Measurements from ENCODE around the gene ANXA4. TPM values are rescaled to one million over a fixed set of nuclear protein-coding genes. Genes with fewer than 3 reads are reported as not detected.
A peak's percentile ranks its signal among the peaks of the same experiment; 100 is the strongest.
"Not testable (repeated sequence)": the region's sequence is repeated elsewhere in the genome, so short reads cannot be mapped to it uniquely, and the experiment has no call there.

Gene ANXA4
- total RNA-seq, 1 donor from 2014 or later: 45.1 TPM

DNA sequence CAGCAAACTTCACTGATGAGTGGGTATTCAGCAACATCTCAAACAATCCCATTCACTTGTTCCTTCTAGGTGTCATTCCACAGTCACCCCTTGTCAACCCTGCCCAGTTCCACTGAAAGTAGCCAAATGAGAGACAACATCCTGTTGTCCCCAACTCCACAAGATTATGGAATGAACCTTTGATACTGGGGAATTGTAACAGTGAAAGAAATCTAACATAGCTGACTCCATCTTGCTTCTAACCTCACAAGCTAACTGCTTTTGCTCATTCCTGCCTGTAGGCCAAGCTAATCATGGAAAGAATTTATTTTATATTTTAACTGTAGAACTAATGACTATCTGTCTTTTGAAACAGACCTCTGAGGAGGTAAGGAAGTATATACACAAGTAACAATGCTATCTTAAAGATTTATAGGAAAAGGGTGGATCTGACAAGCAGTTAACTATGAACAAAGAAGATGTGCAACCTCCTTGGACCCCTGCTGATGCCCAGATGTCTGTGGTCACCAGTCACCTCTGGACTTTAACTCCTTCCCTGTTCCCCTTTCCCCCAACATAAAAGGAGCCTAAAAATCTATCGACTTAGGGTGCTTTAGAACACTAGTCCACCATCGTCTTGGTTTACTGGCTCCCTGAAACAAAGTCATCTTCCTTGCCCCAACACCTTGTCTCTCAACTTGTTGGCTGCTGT, 6.9 kb upstream of the ANXA4 start:
- DNase-seq (ENCODE audit: low spot score in 2 of 2, unreplicated experiment in 2 of 2): no peak
- TF ChIP-seq, protein P1, sequence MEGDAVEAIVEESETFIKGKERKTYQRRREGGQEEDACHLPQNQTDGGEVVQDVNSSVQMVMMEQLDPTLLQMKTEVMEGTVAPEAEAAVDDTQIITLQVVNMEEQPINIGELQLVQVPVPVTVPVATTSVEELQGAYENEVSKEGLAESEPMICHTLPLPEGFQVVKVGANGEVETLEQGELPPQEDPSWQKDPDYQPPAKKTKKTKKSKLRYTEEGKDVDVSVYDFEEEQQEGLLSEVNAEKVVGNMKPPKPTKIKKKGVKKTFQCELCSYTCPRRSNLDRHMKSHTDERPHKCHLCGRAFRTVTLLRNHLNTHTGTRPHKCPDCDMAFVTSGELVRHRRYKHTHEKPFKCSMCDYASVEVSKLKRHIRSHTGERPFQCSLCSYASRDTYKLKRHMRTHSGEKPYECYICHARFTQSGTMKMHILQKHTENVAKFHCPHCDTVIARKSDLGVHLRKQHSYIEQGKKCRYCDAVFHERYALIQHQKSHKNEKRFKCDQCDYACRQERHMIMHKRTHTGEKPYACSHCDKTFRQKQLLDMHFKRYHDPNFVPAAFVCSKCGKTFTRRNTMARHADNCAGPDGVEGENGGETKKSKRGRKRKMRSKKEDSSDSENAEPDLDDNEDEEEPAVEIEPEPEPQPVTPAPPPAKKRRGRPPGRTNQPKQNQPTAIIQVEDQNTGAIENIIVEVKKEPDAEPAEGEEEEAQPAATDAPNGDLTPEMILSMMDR (IDR thresholded peaks at IDR 0.05; ENCODE audit: unreplicated experiment): no peak
- H3K36me3 Mint-ChIP-seq: no peaks in the 10 kb centered on the region
- no peak overlapping the region for H3K27ac Mint-ChIP-seq
- no peaks in the 10 kb centered on the region for H3K27me3 Mint-ChIP-seq (ENCODE audit: low read depth)
- peaks cover 4% of the 10 kb centered on the region for H3K9me3 Mint-ChIP-seq
- peaks cover 4% of the 10 kb centered on the region for H3K4me1 Mint-ChIP-seq
- no peak overlapping the region for H3K4me3 Mint-ChIP-seq

DNA sequence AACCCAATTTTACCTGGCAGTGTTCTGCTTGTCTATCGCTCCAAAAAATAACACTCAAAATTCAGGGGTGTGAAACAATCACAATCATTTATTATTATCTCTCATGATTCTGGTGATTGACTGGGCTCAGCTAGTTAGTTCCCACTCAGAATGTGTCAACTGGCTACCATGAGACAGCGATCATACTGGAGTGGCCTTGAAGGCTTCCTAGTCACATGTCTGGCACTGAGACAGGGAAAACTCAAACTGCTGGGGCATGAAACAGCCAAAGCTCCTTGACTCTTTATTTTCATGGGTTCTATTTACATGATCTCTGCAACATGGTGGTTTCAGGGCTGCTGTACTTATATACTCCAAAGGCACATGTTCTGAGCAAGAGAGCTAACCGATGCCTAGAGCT, 6.2 kb upstream of the ANXA4 start:
- H3K27ac Mint-ChIP-seq: no peak overlapping the region
- TF ChIP-seq, protein P1 (IDR thresholded peaks at IDR 0.05; ENCODE audit: unreplicated experiment): no peak
- H3K27me3 Mint-ChIP-seq (ENCODE audit: low read depth): no peaks in the 10 kb centered on the region

DNA sequence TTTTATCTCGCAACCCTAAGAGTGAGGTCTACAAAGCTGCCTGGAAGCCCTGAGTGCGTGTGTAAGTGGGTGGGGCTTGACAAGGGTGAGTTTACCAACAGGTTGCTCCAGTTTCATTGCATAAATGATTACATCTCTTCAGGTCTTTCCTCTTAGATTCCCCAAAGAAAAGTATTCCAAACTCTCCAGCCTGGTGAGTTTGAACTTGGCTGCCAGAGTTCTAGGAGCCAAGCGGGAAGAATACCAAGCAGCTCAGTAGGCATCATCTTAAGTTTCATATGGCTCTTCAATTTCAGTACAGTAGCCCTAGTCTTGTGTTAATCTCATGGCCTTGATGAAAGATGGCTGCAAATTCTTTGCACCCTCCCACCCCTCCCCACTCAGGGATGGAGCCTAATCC, 3.8 kb upstream of the ANXA4 start:
- DNase-seq (ENCODE audit: low spot score in 2 of 2, unreplicated experiment in 2 of 2): not testable (repeated sequence)

More for the DNA sequence above, 6.2 kb upstream of the ANXA4 start:
- no peak for DNase-seq (ENCODE audit: low spot score in 2 of 2, unreplicated experiment in 2 of 2)
- Mint-ChIP-seq H3K9me3 (peaks cover 4% of the 10 kb centered on the region), H3K4me3 (no peak overlapping the region), H3K4me1 (peaks cover 7% of the 10 kb centered on the region), H3K36me3 (no peaks in the 10 kb centered on the region)

DNA sequence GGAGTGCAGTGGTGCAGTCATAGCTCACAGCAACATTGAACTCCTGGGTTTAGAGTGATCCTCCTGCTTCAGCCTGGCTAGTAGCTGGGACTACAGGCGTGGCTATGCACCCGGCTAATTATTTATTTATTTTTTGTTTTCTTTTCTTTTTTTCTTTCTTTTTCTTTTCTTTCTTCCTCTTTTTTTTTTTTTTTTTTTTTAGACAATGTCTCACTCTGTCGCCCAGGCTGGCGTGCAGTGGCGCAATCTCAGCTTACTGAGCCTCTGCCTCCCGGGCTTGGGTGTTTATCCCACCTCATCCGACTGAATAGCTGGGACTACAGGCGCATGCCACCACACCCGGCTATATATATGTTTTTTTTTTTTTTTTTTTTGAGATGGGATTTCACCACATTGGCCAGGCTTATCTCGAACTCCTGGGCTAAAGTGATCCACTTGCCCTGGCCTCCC, 1.4 kb upstream of the ANXA4 start:
- no peaks in the 10 kb centered on the region for H3K36me3 Mint-ChIP-seq
- peaks cover 4% of the 10 kb centered on the region for H3K9me3 Mint-ChIP-seq
- H3K4me1 Mint-ChIP-seq: peaks cover 20% of the 10 kb centered on the region
- no peaks in the 10 kb centered on the region for H3K27me3 Mint-ChIP-seq (ENCODE audit: low read depth)
- peak overlapping the region; percentile 86 for H3K4me3 Mint-ChIP-seq
- H3K27ac Mint-ChIP-seq: peak overlapping the region; percentile 98
- no peak for DNase-seq (ENCODE audit: low spot score in 2 of 2, unreplicated experiment in 2 of 2)
- TF ChIP-seq, protein P1 (IDR thresholded peaks at IDR 0.05; ENCODE audit: unreplicated experiment): no peak

More for the DNA sequence above, 3.8 kb upstream of the ANXA4 start:
- peaks cover 18% of the 10 kb centered on the region for H3K4me1 Mint-ChIP-seq
- H3K4me3 Mint-ChIP-seq; H3K27me3 Mint-ChIP-seq (ENCODE audit: low read depth); H3K36me3 Mint-ChIP-seq; H3K9me3 Mint-ChIP-seq; H3K27ac Mint-ChIP-seq: not testable (repeated sequence)

DNA sequence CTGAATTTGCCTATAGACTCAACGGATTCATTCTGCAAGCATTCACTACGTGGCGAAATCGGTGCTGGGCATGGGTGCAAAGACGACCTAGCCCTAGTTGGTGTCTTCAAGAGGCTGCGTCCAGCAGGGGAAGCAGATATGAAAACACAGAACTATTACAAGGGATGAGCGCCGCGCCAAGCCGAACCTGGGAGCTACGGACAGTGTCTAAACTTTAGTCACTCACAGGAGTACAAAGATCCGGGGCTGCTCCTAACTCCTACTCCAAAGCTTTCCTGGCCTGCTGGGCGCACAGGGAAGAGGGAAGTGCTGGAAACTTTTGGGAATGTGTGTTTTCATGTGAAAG, 732 bp upstream of the ANXA4 start:
- peaks cover 4% of the 10 kb centered on the region for H3K9me3 Mint-ChIP-seq
- peak overlapping the region; percentile 98 for H3K27ac Mint-ChIP-seq
- peaks cover 20% of the 10 kb centered on the region for H3K4me1 Mint-ChIP-seq
- peak overlapping the region; percentile 86 for H3K4me3 Mint-ChIP-seq
- peak; percentile 27 to 59 for DNase-seq (ENCODE audit: low spot score in 2 of 2, unreplicated experiment in 2 of 2)
- TF ChIP-seq, protein P1 (IDR thresholded peaks at IDR 0.05; ENCODE audit: unreplicated experiment): no peak
- no peaks in the 10 kb centered on the region for H3K27me3 Mint-ChIP-seq (ENCODE audit: low read depth)
- H3K36me3 Mint-ChIP-seq: no peaks in the 10 kb centered on the region

DNA sequence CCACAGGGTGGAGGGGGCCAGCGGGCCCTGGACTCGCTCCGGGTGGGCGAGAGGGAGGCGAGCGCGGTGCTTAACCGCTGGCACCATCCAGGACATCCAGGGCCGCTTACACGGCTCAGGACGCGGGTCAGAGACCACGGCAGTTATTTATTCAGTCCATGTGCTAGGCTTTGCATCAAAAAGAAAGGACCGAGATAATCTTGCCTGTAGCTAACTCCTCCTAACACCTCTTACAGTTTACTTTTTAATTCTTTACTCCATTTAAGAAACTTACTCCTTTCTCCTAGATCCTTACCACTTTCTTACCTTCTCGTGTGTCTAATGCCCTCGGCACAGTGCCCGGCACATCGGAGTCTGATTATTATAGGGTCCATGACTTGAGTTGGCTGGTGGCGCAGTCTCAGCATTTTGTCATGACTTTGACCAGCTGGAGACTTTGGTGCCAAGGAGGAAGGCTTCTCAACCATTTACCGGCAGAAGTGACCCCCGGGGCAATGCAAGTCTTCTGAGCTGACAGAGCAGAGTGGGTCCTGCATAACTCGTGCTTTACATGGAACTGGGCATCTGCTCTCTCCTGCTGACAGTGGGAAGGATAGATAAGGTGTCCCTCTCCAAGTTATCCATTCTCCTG, 503 bp downstream of the ANXA4 start:
- TF ChIP-seq, protein P1 (IDR thresholded peaks at IDR 0.05; ENCODE audit: unreplicated experiment): no peak
- DNase-seq (ENCODE audit: low spot score in 2 of 2, unreplicated experiment in 2 of 2): no peak
- Mint-ChIP-seq H3K36me3 (peaks cover 6% of the 10 kb centered on the region), H3K27ac (peak overlapping the region; percentile 90), H3K4me3 (peak overlapping the region; percentile 86), H3K9me3 (no peaks in the 10 kb centered on the region), H3K27me3 (ENCODE audit: low read depth) (no peaks in the 10 kb centered on the region), H3K4me1 (peaks cover 20% of the 10 kb centered on the region)

All from mesothelial cell of epicardium (in vitro differentiated cells).